Stimulated activated CD8-positive, alpha-beta memory T cell treated with anti-CD3 and anti-CD28 coated beads, Interleukin-15, amount 100 ng/mL, for 4 hours (primary cell): Measurements from ENCODE around the gene ADCY7.

ENCODE experiments used
- DNase-seq, 2 donors: peaks; one replicate each; pipeline ENCODE4 v3.0.0-alpha.2; 2020; ENCODE audit warnings: low read depth in 2 of 2

The ADCY7 gene

DNA sequence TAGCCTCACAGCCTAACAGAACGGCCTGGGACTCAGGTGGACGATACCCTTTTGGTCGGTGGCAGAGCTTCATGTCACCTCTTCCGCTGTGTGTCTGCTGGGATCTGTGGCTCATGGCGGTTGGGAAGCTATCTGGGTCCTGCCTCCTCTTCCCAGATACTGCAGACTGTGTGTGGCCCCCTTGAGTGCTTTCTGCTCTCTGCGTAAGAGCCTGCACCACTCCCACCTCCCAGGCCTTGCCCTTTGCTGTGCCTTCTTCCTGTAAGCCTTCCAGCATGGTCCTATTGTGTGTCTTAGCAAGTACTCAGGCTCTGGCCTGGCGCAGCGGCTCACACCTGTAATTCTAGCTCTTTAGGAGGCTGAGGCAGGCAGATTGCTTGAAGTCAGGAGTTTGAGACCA, 17.5 kb upstream of the ADCY7 start:
- DNase-seq, result no peak

DNA sequence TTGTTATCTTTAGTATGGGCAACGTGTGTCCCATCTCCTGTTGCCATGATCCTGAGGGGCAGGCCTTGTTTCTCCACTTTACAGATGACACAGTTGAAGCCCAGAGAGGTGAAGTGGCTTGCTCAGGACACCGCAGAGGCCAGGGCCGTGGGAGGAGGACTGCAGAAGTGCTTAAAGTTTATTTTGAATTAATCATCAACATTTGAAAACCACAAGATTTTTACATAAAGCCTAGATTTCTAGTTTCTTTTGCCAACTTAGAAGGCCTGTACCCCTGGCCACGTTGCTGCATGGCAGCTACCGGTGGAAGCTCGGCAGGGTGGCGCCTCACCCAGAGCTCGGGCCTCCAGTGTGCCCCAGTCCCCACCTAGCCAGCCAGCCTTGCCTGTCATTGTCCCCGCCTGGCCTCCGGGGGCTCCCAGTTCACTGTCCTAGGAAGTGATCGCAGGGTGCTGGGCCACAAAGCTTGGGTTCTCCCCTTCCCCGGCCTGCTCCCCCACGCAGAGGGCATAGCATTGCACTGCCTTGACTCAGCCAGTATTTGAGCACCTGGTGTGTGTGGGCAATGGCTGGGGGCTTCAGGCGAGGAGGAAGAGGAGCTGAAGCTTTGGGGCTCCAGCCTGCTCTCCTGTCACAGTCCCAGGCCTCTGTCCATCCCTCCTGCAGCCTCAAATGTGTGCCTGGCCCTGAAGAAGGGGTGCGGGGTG, 14.8 kb upstream of the ADCY7 start:
- DNase-seq, result no peak

DNA sequence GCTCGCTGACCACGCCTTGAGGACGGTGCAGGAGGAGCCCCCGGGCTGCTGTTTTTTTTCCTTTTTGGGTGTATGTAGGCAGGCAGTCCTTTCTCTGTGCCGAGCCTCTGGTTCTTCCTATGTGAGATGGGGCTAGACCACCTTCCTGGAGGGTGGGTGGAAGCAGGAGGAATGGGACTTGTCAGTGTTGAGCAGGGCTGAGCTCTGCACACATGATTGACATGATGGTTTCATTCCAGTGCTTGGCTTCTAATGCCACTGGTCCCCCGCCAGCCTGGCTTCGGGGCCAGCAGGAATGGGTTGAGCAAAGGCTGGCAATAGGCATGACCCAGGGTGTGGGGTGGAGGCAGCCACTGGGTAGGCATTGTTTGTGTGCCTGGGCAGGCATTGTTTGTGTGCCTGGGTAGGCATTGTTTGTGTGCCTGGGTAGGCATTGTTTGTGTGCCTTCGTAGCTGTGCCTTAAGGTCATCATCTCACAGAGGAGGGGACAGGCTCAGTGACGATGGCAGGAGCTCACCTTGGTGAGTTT, 14.2 kb upstream of the ADCY7 start:
- no peak for DNase-seq

DNA sequence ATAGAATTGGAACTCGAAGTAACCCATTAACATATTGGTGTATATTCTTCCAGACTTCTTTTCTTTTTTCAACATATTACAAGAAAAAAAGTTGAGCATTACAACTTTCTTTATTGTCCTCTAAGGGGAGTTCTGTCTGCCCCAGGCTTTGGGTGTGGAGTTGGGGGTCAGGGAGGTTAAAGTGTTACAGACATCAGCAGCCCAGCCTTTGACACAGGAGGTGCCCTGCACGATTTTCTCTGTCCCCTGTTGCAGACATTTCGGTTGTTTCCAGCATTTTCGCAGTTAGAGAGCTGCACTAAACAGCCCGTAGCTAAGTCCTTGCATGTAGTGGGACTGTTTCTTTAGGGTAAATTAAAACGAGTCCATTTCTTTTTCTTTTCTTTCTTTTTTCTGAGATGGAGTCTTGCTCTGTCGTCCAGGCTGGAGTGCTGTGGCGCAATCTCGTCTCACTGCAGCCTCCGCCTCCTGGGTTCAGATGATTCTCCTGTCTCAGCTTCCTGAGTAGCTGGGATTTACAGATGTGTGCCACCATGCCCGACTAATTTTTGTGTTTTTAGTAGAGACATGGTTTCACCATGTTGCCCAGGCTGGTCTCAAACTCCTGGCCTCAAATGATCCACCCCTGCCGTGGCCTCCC, 13.4 kb upstream of the ADCY7 start:
- no peak for DNase-seq

DNA sequence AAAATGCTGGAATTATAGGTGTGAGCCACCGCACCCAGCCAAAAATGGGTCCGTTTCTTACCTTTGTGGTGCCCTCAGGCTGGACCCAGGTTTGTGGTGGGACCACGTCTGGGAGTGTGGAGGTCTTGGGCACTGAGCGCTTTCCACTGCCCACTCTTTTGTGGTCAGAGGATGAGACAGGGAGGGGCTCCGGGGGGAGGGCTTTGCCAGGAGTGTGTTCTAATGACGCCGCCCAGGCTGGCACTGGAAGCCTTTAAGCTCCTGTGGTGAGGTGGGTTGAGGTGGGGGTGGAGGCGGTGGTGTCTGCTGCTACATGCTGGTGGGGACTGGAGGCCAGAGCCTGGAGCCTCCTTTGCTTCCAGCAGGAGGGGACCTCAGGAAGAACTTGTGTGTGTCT, 12.8 kb upstream of the ADCY7 start:
- no peak for DNase-seq

DNA sequence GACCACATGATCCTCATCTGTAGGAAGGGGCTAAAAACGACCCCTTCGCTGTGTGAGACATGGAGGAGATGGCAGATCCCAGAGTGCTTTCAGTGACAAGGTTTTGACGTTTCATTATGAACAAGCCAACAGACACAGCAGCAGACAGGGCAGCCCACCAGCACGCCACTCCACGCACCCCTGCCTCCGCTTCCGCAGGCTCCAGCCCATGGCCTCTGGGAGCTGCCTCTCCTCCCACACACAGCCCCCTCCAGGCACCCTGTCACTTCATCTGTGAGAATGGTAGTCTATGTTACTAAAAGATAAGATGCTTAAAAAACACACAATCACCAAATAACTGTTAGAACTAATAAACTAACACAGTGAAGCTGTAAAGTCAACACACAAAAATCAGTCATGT, 12.3 kb upstream of the ADCY7 start:
- DNase-seq, result no peak

DNA sequence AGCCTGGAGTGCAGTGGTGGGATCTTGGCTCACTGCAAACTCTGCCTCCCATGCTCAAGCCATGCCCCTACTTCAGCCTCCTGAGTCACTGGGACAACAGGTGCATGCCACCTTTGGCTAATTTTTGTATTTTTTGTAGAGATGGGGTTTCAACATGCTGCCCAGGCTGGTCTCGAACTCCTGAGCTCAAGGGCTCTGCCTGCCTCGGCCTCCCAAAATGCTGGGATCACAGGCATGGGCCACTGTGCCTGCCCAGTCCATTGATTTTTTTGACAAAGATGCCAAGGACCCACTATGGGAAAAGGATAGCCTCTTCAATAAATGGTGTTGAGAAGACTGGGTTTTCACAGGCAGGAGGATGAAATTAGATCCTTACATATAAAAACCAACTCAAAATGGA, 10.8 kb upstream of the ADCY7 start:
- DNase-seq, result no peak

DNA sequence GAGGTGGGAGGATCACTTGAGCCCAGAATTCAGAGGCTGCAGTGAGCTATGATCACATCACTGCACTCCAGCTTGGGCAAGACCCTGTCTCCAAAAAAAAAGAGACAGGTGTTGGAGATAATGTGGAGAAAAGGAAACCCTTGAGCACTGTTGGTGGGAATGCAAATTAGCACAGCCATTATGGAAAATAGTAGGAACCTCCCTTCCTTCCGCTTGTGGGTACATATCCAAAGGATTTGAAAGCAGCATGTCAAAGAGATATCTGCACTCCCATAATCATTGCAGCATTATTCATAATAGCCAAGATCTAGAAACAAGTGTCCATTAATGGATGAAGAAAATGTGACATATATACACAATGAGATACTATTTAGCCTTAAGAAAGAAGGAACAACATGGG, 9.7 kb upstream of the ADCY7 start:
- DNase-seq, result no peak

DNA sequence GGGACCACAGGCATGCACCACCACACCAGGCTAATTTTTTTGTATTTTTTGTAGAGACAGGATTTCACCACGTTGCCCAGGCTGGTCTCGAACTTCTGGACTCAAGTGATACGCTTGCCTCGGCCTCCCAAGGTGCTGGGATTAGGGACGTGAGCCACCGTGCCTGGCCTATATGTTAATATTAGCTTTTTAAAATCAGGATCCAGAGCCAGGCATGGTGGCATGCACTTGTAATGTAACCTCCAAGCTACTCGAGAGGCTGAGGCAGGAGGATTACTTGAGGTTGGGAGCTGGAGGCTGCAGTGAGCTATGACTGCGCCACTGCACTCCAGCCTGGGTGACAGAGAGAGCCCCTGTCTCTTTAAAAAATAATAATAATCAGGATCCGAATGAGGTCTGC, 8.5 kb upstream of the ADCY7 start:
- DNase-seq, result no peak

DNA sequence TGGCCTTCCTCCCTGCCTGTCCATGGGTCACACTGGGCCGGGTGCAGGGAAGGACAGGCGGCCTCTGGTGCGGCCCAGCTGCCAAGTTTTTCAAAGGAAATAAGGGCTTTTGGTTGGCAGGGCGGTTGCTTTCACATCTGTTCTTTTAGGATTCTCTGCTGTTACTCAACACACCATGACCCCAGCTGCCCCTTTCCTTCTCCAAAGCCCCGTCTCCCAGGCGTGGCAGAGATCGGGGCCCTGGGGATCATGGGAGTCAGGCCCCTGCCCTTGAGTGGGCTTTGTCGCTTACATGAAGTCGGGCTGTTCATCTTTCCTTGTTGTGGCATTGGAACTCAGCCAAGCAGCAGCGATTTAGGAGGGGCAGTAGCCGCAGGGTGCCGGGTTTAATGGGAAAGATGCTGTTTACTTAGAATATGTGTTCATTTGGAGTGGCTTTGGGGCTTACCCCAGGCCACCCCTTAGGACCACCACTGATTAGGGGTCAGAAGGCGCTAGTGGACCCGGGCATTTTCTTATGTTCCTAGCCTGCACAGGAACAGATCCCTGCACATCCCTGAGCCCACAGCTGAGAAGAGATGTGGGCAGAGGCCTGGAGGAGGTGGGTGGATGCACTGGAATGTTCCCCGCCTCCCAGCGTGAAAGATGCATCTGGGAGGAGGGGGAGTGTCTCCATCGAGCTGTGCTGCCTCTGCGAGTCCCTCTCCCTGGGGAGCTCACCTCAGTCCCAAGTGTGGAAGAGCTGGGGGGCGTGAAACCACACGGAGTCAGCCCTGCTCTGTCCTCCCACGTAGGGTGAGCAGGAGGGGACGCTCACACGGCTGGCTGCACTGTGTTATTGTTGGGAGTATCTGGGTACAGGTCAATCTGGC, 6.8 kb upstream of the ADCY7 start:
- DNase-seq, result no peak

DNA sequence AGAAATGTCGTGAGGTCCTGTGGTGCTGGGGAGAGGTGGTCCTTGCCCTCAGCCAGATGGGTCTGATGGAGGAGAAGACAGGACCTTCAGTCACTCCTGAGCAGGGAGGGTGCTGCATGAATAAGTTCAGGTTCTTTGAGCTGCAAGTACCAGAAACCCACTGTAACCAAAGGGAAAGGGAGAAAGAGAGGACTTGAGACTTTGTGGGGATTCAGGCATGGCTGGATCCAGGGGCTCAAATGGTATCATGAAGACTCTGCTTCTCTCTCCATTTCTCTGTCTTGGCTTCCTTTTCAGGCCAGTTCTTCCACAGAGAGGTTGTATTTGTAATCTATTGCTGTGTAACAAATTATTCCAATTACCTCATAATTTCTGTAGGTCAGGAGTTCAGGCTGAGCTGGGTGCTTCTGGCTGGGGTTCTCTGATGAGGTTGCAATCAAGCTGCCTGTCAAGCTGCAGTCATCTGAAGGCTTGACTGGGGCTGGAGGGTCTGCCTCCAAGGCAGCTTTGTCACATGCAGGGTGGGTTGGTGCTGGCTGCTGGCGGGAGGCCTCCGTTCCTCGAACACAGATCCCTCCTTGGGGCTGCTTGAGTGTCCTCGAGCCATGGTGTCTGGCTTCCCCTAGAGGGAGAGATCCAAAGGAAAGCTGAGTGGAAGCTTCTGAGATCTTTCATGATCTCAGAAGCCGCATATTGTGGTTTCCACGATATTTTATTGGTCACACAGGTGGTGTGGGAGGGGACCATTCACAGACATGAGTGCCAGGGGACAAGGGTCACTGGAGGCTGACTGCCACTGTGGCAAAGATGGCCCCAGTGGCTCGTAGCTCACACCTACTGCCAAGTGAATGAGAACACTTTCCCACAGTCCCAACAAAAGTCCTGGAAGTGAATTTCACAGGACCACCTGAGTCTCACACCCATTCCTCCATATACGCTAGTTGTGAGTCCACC, 5.9 kb upstream of the ADCY7 start:
- no peak for DNase-seq

DNA sequence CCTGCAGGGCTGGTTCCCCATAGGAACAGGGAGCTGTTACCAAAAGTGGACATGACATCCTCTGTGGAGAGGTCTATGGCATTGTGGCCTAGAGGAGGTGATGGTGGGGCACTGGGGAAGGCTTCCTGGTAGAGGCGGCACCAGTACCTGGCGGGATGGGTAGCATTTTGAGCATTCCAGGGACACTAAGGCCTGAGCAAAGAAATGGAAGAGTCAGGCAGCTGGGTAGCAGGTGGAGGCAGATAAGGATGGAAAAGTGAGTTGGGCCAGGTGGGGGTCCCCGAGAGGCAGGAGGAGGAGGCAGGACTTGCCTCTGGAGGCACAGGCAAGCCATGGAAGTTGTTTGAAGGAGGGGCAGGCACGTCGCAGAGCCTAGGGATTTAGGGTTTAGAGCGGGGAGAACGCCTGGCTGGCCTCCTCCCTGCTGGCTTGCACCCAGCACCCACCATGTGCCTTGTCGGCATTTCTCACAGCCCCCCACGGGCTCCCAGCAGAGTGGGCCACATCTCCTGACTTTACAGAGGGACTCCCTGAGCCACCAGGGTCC, 5.1 kb upstream of the ADCY7 start:
- DNase-seq, result no peak

DNA sequence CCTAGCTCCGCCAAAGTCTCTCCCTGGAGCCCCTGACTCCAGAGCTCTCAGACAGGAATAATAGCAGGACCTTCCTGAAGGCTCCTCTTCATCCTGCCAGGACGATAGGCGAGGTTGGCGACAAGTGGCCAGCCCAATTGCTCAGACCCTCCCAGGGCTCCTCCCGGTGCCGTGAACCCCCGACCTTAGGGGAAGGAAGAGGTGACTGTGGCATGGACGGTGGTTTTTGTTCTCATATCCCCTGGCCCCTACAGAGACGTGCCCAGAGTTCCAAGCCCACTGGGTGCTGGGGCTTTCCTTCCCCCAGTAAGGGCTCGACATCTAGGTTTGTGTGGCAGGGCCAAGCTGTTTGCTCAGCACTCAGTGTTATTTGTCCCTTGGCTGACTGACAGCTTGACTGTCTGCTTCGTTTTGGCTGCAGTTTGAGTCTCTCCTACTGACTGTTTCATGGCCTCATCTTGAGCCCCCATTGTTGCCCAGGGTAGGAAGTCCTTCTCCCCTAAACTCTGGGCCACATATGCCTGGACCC, 4.6 kb upstream of the ADCY7 start:
- DNase-seq, result no peak

DNA sequence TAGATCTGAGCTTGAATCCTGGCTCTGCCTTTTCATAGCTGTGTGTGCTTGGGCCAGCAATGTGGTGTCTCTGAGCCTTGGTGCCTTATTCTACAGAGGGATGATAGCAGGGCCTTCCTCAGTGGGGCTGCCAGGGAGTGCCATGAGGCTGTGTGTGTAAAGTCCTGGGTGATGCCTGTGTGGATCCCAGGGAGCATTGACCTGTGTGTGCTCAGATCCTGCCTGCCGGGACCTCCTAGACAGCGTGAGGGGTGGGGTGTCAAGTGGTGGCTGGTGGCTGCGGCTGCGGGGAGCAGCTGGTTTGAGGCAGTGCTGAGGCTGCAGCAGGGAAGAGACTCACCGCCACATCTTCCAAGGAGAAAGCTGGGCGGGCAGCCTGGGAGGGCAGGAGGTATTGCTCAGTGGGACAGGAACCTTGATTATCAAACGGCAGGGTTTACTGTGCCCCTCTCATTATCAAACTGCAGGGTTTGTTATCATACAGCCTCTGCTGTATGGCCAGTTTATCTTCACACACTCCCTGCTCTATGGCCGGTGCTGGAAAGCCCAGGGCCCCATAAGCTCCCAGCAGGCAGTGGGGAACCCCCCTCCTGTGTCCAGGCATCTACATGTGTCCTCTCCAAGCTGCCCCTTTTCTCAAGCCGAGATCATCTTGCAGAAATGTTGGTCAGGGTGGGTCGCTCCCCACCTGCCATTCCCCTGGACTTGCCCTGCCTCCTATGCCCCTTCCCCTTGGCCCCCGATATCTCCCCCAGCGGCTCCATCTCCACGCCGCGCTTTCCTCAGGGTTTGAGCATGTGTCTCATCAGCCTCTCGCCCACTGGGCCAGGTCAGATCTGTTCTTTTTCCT, 3.1 kb upstream of the ADCY7 start:
- no peak for DNase-seq

DNA sequence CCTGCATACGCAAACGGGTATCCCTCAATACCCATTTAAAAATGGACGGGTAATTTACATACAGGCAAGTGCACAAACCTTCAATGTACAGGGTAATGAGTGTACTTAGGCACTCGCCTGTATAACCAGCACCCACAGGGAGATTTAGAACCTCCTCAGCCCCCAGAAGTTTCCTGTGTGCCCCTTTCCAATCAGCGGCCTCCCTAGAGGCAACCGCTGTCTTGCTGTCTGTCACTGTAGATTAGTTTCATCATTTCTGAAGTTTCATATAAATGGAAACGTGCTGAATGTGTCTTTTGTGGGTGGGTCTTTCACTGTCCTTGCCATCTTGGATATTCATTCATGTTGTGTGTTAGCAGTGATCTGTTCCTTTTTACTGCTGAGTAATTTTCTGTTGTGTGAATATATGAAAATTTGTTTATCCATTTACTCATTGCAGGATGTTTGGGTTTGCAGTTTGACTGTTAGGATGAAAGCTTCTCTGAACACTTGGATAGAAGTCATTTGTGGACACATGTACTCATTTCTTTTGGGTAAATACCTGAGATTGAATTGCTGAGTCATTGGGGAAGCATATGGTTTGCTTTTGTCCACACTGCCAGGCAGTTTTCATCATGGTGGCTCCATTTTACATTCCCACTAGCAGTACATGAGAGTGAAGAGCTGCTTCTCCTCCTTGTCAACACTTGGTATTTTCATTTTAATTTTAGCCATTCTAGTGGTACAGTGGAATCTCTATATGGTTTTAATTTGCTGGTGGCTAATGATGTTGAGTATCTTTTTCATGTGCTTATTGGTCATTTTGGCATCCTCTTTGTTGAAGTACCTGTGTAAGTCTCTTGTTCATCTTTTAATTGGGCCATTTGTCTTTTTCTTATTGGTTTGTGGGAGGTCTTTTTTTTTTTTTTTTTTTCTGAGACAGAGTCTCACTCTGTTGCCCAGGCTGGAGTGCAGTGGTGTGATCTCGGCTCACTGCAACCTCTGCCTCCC, 2.1 kb upstream of the ADCY7 start:
- DNase-seq, result no peak

DNA sequence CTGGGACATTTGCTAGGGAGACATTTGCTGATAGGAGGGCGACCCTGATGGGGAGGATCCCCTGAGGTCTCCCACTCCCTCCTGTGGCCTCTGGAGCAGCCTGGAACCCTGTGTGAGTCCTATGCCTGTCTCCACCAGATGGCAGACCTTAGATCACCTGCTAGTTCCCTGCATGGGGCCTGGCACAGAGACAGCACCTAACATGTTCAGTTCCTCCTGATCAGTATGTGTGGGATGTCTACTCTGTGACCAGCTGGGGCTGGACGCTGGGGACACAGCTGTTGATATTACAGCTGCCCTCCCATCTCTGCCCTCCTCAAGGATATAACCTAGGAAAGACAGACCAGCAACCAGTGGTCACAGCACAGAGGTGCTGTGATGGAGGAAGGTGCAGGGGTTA, 1.1 kb upstream of the ADCY7 start:
- no peak for DNase-seq

DNA sequence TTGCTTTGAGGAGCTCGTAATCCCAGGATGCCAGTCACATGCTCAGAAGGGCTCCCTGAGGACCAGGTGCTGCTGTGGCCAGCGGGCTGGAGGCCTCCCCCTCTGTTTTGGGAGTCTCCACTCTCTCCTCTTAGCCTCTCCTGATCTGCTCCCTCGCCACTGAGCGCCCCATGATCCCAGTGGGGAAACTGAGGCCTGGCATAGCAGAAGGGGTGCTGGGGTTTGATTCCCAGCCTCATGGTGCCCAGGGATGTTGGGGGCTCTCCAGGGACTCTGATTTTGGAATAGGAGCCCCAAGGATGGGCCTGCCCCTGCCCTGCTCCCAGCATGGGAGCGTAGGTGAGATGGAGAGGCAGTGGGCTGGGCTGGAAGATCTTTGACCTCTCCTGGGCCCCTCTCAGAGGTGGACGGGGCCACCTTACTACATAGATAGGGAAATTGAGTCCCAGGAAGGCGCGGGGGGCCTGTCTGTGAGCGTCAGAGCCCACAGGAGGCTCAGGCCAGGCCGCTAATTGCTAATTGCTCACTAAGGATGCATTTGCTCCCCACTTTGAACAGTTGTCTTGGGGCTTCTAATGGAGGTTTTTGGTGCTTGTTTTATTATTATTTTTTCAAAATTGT, 525 bp upstream of the ADCY7 start:
- DNase-seq, result no peak

DNA sequence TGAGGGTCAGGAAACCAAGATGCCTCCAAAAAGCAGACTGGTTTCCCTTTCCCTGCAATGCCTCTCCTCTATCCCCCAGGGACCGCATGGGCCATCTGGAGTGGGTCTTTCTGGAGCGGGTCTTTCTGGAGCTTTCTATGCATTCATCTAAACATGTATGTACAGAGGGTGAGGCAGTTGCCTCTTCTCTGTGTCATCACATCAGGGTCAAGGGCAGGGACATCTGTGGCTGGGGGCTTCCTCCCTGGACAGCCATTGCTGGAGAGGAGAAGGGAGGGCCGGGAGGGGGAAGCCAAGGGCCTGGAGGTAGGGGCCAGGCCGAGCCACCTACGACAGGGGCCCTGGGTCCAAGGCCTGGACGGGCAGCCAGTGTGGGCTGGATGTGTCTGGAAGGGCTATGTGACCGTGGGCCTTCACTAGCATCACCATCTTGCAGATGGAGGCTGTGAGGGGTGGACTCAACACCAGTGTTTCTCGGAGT, 840 bp downstream of the ADCY7 start:
- no peak for DNase-seq
